Embryonic facial prominence (tissue), 1 donor: Measurements from ENCODE around the gene DPP4.
"Not testable (repeated sequence)": the region's sequence is repeated elsewhere in the genome, so short reads cannot be mapped to it uniquely, and the experiment has no call there.

ENCODE experiments used
- DNase-seq: peaks from one replicate; pipeline ENCODE4 v3.0.0-alpha.2; 2016; ENCODE audit errors: extremely low spot score

Gene DPP4

DNA sequence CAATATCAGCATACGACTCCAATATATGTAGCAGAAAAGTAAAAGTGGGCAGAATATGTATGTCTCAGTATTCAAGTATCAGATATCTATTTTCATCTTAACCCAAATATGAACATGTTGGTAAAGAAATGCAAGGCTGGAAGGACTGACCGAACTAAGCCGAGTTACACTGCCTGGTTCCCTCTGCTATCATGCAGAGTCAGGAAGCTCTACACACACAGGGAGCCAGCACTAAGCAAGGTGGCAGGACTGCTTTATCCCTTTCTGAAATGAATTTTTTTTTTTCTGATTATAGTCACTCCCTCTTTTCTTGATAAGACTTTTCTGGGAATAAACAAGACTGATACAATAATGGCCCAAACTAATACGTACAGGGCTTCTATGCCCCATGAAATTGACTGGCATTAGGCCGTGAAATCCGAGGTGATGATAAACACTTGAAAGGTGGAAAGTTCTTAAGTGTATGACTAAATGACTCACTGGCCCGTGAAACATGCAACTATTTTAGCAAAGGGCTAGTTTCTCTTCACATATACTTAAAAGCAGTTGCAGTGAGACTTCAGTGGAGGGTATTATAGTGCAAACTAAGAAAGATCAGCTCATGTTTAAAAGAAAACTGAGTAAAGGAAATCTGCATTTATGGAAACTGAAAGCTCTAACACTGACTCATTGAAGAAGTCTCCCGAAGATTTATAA is 14.9 kb downstream of the DPP4 start:
- DNase-seq, result no peak

GRCh38 chr2:162057426-162057825 is 16.6 kb downstream of the DPP4 start:
- no peak for DNase-seq

DNA sequence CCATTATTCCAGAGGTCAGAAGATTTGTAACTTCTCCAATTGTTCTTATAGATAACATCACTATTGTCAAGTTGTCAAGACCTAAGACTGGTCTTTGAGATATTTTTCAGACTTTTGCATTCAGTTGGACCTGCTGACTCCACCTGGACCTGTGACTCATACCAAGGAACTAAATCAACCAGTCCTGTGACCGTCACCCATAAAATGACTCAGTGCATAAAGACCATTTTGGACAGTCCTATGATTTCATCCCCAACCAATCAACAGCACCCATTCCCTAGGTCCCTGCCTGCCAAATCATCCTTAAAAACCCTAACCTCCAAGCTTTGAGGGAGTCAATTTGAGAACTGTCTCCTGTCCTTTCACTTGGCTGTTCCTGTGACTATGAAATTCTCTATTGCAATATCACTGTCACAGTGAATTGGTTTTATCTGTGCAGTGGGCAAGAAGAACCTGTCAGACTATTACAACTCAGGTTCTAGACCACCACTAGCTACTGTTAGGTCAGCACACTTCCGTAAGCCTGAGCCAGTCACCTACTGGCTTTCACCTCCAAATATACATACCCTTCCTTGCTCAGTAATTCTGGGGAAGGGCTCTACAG is 17.1 kb downstream of the DPP4 start:
- no peak for DNase-seq

GRCh38 chr2:162053808-162054155 is 20.2 kb downstream of the DPP4 start:
- no peak for DNase-seq

DNA sequence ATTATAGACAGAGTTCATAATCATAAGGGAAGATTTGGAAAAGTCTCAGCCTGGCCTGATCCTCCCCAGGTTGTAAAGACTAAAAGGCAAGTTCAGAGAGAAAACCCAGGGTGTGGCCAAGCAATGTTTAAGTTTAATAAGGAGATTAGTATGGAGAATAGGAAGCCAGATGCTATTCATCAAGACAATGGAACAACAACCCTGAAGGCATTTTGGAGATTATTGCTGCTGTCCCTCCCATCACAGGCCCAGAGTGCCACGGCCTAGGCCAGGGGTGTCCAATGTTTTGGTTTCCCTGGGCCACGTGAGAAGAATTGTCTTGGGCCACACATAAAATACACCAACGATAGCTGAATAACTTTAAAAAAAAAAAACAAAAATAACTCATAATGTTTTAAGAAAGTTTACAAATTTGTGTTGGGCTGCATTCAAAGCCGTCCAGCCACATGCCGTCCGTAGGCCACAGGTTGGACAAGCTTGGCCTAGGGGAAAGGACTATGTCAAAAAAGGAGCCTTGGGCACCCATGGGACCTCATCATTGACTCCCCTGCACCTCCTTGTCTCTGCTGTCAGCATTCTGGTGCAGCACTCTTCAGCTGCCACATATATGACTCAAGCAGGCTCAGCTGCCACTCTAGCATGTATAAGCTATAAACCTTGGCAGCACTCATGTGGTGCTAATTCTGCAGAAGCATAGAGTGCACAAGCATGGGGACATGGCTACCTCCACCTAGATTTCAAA is 20.8 kb downstream of the DPP4 start:
- DNase-seq, result no peak

DNA sequence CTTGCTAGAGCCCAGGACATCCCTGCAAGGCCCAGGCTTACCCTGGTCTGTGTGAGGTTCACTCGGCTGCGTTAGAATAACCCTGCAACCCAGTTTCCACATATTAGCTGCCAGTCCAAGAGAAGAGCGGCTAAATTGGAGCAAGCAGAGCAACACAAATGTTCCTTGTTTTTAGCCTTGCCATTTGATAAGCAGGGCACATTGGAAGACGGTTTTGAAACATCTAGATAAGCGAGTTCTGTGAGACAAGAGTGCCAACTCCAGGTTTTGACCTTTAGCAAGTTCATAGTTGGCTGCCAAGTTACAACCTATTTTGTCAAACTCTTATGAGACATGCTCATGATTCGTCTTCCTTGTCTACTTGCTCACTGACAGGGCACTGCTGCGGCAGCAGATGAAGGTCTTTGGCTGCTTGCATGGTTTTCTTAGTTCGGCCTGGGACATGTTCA is 23.5 kb downstream of the DPP4 start:
- DNase-seq, result no peak

DNA sequence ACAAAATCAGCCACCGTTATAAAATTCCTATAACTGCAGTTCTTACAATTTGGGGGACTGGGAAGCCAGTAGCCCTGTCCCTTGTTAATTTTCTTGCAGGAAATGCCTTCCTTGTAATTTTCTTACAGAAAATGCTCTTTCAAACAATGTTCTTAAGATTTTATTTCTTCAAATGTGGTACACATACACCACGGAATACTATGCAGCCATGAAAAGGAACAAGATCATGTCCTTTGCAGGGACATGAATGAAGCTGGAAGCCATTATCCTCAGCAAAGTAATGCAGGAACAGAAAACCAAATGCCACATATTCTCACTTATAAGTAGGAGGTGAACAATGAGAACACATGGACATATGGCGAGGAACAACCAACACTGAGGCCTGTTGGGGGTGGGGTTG is 24.9 kb downstream of the DPP4 start:
- DNase-seq, result not testable (repeated sequence)

DNA sequence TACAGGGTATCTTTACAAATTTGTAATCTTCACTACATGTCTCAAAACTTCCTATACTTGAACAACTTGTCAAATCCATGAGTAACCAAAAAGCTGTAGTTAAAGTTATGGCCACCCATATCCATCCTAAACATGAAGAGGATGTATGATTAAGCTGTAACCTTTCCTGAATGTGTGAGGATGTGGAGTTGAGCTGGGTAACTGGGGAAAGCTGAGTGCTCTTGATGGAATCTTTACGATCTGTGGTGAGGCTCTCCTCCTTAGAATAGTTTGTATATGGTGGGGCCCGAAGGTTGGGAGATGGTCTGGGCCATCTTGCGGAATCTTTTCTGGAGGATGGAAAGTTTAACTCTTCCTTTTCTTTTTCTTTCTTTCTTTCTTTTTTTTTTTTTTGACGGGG is 29.4 kb downstream of the DPP4 start:
- no peak for DNase-seq

- no peak for DNase-seq
These were observed 30.9 kb downstream of the DPP4 start for GRCh38 chr2:162043132-162043531.

GRCh38 chr2:162041485-162041884 is 32.5 kb downstream of the DPP4 start:
- no peak for DNase-seq

DNA sequence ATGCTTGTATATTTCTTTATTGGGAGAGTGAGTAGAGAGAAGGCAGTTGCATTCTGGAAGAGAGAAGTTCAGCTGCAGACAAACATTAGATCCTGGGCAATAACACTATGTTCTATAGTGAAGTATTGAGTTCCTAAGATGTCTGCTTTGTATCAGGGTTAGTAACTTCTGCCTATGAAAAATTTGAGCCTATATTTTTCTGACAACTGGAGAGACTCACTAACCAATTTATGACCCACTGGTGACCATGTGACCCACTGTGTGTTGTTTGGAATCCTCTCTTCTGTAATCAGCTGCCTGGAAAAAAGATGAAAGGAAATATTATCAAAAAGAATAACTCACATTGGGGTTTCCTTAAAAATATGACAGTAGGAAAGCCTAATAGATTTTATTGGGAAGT is 35.3 kb downstream of the DPP4 start:
- no peak for DNase-seq

GRCh38 chr2:162037886-162038285 is 36.1 kb downstream of the DPP4 start:
- no peak for DNase-seq

- DNase-seq, result no peak
These were observed 36.8 kb downstream of the DPP4 start for GRCh38 chr2:162037028-162037795.

GRCh38 chr2:162035981-162036380 is 38.0 kb downstream of the DPP4 start:
- DNase-seq, result no peak

GRCh38 chr2:162030363-162031190 is 43.4 kb downstream of the DPP4 start:
- DNase-seq, result no peak

DNA sequence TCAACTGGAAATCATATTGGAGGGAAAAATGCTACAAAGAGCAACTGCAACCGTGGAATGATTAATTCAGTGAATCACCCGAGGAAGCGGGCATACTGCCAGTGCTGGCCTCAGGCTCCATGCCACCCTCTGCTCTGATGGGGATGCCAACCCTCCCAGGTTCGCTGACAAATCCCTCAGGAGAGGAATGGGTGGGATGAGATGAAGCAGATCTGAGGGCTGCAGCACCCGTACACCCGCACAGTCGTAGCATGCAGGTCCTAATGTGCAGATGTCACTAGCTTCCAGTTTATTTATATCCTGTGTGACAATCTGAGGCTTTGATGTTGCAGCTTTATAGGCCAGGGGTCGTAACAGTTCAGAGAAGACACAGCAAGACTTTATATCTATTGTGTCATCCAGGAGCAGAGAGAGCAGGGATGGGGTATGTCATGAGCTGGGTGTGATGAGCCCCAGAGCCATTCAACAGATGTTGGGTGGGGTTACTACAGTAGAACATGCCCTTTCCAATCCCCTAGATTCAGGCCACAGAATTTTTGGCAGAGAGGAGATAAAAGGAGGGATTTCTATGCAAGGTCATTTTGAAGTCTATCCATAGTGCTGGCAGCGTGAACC is 44.6 kb downstream of the DPP4 start:
- no peak for DNase-seq

DNA sequence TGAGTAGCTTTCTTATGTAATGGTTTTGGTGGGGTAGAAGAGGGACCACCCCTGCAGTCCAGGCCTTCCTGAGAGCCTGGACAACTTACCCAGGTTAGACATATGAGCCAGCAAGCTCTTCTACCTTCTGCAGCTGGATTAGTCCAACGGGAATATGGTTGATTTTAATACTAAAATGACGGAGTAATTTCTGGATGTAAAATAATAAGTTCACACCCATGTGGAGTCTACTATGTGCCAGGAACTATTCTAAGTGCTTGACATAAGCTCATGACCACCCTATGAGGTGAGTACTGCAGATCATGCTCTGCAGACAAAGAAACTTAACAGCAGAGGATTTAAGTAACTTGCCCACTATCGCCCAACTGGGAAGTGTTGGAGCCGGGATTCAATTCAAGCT is 45.5 kb downstream of the DPP4 start:
- DNase-seq, result no peak

- no peak for DNase-seq
These were observed 48.7 kb downstream of the DPP4 start for GRCh38 chr2:162025121-162025911.

DNA sequence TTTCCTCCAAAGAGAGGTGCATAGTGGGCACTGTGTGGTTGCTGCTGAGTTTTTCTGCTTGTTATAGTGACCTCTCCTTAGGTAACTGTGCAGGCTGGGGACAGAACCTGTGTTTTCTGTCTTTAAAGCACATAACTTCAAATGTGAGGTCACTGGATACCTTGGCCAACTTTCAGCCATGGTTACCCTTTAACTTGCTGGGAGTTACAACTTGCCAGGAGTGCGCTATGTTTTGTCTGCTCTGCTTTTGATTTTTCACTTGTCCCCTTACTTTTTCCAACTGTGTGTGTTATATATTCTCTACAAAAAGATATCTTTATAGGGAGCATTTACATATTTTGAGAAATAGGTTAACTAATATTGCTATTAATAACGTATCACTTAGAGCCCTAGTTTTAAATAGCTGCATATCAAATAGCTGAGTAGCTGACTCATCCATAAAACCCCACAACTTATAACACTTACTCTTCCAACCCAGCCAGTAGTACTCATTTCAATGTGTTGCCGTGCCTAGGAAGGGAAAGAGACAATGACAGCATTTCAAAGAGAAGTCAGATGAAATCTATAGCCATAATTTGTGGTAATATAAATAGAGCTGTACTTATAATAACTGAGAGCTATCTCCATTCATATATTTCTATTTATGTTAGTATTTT is 51.6 kb downstream of the DPP4 start:
- no peak for DNase-seq
